Breast epithelium (tissue), 3 donors: Measurements from ENCODE around the gene OGFOD3.

ENCODE experiments used
- CTCF ChIP-seq, 3 donors: fragments of 450-650 bp; IDR thresholded peaks; one replicate each; pipeline ENCODE4 v1.5.1; 2016 to 2017; ENCODE audit warnings: antibody characterized with exemption in 3 of 3, mild to moderate bottlenecking in 3 of 3, moderate library complexity in 3 of 3
- POLR2A ChIP-seq: fragments of 450-650 bp; IDR thresholded peaks from one replicate; pipeline ENCODE4 v1.6.1; 2016; ENCODE audit warnings: antibody characterized with exemption, mild to moderate bottlenecking, moderate library complexity
- POLR2AphosphoS5 ChIP-seq, 3 donors: sonication (generic); formaldehyde crosslinking; IDR thresholded peaks; one replicate each; pipeline ENCODE4 v1.6.1; 2017; ENCODE audit warnings: antibody characterized with exemption in 3 of 3

GRCh38 chr17:82406131-82406671, 12.2 kb downstream of the OGFOD3 start:
- TF ChIP-seq CTCF (IDR thresholded peaks at IDR 0.05) (no peak), POLR2AphosphoS5 (IDR thresholded peaks at IDR 0.05) (no peak), POLR2A (no peak)
